WTC11 (cell line): ENCODE results near the gene SLC30A3.

Experiments
- CTCF ChIP-seq: fragments of 200-600 bp; IDR thresholded peaks from 2 replicates; pipeline ENCODE4 v1.8.0; 2022; ENCODE audit warnings: antibody characterized with exemption
- SP1 ChIP-seq: sonication (generic); formaldehyde crosslinking; conservative IDR thresholded peaks from 2 replicates; pipeline ENCODE4 v1.8.1; 2022; ENCODE audit warnings: missing genetic modification reagents

- no peak for TF ChIP-seq CTCF
- TF ChIP-seq SP1 (CRISPR knock-in tag), result no peak
Observed at GRCh38 chr2:27243391-27244130, 19.3 kb downstream of the SLC30A3 start.
